ENCODE measurements around the gene ITGB1.

ITGB1 gene

GRCh38 chr10:32954080-32954479 lies 4.0 kb downstream of the ITGB1 start:
- DNase-seq, result no peak

- no peak for DNase-seq
Measured at GRCh38 chr10:32953277-32953927, 4.6 kb downstream of the ITGB1 start.

DNA sequence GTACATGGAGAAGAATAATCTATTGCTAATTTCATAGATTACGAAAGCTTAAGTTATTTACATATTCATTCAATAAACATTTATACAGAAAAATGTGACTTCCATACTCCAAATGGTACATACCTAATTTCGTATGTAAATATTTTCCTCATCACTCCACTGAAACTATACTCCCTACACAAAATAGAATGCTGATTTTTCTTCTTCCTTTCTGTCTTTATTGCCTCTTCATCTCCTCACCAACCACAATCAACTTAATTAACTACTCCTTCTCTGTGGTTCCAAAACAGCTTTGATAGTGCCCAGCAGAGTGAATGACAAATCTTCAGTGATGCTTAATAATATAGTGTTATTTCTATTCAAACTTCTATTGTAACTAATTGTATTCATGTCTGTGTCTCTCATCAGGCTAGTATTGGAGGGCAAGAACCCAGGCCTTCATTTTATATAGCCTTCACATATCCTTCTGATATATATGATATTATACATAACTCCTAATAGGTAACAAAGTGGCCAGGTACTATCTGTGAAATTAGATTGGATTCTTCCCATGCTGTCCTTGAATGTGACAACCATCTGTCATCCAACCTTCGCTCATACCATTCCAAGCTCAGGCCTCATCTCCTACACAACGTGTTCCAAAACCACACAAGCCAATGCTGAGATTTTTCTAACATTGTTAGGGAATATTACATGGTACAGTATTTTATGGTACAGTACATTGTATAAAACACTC lies 5.3 kb downstream of the ITGB1 start:
- no peak for DNase-seq

DNA sequence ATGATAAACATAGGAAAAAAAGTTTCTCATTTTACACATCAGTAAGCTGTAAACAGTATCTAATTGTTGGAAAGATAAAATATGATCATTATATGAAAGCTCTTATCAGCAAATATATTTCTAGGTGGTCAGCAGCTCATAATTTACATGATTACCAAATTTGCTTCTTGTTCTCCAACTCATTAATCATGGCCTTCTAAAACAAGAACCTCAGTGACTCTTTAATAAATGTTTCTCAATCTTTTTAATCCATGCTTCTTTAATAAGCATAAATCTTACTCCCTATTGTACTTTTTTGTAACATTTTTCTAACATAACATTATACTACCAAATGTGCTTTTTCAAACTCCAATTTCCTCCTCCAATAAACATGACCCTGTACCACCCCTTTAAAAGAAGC lies 5.9 kb downstream of the ITGB1 start:
- DNase-seq, result no peak

DNA sequence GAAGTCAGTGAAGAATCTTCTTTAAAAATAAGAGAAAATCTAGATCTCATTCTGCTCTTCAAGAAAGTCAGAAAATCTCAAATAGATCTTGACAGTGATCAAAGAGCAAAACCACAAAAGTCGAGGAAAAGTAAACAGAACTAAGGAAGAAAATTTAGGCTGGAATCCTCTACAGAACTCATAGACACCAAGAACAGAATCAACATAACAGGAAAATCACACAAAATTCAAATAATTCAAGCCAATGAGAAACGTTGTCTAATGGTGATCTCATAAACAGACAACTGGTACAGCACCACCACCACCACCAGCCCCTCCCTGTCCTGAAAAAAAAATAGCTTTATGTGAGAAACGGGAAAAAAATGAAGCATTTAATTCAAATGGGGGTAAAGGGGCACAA lies 6.9 kb downstream of the ITGB1 start:
- no peak for DNase-seq

DNA sequence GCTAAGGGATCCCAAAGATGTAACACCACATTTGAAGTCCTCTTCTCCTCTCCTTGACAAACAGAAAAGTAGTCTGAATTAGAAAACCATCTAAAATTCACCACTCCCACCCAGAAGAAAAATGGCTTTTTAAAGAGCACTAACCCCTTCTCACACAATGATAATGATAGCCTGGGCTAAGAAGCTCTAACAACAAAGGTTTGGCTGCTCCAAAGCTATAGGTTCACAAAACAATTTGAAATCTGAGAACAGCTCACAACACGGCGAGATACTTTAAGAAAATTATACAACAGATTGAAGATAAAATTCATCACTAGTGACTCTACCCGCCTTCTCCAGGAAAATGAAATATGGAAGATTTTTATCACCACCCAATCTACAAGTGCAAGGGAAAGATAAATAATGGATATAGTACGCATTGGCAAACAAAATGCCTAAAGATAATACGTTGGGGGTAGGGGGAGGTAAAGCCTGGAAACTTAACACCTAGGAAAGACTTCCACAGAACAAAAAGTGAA lies 7.4 kb downstream of the ITGB1 start:
- no peak for DNase-seq

DNA sequence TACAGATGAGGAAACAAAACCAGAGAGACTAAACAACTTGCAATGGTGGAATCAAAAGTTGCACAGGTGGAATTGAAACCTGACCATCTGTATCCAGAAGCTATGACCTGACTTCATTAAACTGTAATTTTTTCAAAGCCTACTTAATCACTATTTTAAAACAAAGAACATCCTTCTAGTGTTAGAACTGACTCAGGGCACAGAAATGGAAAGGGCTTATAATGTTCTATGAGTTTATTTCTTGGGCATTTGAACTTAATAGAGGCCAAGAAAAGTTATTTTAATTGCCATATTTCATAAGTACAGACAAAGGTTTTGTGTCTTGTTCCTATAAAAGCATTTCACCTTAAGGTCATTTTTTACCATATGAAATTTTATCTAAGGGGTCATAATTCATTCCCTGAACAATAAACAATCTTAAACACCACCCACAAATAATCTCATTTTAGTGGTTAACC lies 8.8 kb downstream of the ITGB1 start:
- DNase-seq, result no peak

DNA sequence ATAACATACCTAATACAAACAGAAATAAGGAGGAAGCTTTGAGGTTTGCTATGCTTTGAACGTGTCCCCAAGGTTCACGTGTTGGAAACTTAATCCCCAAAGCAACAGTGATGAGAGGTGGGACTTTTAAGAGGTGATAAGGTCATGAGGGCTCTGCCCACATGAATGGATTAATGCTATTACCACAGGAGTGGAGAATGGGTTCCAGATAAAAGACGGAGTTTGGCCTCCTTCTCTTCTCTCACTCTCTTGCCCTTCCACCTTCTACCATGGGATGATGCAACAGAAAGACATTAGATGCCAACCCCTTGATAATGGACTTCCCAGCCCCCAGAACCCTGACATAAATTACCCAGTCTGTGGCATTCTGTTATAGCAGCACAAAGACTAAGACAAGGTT lies 9.6 kb downstream of the ITGB1 start:
- DNase-seq, result peak; percentile 75

GRCh38 chr10:32947586-32947985 lies 10.4 kb downstream of the ITGB1 start:
- DNase-seq, result no peak

DNA sequence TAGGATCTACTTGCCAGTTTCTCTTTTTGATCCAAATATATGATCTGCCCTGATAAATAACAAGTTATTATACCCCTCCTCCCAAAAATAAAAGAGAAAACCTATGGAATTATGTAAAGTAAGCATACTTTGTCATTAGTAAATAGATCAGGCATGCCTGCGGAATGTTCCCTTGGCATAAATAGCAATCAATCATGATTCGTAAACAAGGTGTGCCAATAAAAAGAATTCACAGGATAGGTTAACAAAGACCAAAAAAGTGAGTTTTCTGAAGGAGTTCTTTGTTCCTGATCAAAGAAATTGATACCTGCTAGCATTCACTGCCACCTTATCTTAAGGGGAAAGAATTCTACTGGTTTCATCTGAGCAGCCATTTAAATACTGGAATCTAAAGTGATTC lies 11.9 kb downstream of the ITGB1 start:
- DNase-seq, result no peak

GRCh38 chr10:32943854-32944661 lies 14.0 kb downstream of the ITGB1 start:
- DNase-seq, result no peak

- no peak for DNase-seq
Measured at GRCh38 chr10:32943395-32943794, 14.6 kb downstream of the ITGB1 start.

DNA sequence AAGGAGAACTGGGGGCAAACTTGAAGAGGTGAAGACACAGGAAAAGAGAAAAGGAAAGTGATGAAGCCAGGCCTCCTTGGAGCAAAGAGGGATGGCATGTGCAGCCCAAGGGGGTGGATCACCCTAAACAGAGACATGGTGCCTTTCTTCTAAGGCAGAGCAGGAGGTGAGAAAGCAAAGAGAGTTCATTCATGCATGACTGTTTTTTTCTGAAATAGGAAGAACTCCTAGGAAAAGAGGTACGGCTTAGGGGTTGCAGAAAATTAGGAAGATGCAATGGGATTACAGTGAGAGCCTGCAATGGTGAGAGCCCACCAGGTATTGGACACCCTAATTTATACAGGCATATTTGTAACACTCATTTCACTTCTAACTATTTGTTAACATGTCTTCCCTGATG lies 15.9 kb downstream of the ITGB1 start:
- DNase-seq, result no peak

DNA sequence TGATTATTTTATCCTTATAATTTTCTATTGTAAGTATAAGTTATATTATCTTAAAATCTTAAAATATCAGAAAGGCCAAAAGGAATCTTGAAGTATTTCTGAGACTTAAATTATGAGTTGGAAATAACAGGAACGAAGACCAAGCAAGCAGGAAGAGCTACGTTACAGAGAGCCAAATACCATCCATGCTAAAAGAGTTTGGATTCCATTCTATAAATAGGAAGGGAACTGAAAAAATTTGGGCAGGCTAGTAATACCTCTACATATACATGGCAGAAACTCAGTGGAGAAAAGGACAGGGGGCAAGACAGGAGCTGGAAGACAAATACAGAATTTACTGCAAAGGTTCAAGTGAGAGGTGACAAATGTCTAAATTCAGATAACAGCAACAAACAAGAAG lies 16.7 kb downstream of the ITGB1 start:
- DNase-seq, result no peak

GRCh38 chr10:32940321-32941301 lies 17.4 kb downstream of the ITGB1 start:
- no peak for DNase-seq

DNA sequence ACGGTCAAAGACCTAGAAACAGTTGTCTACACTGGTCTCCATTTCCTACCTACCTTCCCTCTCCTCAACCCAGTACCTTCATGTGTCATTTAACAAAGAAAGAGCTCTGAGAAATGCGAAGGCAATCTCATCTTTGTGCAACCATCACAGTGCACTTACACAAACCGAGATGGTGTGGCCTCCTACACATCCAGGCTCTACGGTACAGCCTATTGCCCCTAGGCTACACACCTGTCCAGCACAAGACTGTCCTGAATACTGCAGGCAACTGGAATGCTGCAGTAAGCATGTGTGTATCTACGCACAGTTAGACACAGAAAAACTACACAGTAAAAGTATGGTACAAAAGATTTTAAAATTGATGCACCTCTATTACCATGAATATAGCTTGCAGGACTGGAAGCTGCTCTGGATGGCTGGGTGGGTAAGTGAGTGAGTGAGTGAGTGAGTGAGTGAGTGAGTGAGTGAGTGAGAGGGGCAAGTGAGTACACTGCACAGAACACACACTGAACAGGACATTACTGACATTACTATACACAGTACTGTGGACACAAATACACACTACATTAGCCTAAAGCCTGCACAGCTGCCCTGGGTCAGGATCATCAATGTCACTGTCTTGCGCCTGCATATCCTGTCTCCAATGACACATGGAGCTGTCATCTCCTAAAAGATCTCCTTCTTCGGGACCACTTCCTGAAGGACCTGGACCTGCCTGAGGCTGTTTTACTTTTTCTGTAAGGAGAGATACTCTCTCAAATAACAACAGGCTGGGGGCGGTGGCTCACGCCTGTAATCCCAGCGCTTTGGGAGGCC lies 18.5 kb downstream of the ITGB1 start:
- no peak for DNase-seq

- peak; percentile 72 for DNase-seq
Measured at GRCh38 chr10:32938554-32939061, 19.4 kb downstream of the ITGB1 start.

DNA sequence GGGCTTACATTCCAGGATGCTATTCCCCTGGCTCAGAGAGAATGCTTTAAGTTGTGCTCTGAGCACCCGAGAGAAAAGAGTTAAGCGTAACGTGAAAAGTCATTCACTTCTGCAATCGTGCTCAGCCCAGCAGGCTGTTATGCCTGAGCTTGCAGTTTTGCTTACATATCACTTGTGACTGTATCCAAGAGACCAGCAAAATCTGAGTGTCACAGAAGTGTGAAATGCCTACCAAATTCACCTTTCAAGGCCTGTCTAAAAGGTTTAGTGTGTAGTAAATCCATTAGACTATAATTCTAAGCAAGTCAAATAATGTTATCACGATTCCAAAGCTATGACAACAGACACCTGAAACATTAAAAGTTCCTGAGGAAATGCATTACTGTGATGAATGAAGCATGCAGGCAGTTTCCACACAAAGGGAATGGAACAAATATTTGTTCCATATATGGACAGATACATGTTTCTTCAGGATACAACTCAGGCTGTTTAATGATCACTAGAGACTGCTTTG lies 20.1 kb downstream of the ITGB1 start:
- no peak for DNase-seq

GRCh38 chr10:32932225-32932729 lies 25.8 kb downstream of the ITGB1 start:
- no peak for DNase-seq

DNA sequence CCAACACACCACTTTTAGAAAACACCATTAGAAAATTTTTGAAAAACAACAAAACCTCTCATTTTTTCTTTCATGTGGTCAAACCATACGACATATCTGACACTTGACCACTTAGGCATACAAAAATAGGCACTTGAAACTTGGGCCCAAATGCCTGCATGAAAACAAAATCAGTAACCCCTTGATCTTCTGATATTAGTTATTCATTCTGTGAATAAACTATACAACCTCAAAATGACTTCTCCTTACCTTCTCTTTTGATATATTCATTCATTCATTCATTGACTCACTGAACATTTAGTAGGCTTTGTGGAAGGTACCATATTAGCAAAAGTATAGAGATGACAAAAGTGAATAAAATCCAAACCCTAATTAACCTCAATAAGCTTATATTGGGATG lies 26.4 kb downstream of the ITGB1 start:
- no peak for DNase-seq

DNA sequence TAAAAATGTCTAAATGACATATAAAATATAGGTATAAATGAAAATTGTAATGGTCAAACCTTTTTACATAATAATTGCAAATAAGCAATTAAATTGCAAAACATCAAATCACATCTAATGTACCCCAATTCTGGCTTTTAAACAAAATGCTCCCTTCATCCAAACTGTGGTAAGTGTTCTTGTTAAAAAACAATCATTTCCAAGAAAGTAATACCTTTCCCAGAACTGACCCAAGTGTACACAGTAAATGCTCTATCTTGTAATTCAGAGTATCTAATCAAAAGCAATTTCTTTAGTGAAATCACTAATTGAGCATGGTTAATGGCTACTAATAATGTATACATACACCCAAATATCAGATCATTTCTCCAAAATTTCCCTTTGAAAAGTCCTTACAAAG lies 28.0 kb downstream of the ITGB1 start:
- DNase-seq, result no peak

Measured in hematopoietic multipotent progenitor cell treated with erythropoietin and hydrocortisone succinate and interleukin-3 and kit ligand, for 6 days (in vitro differentiated cells).